Activated effector memory CD4-positive, alpha-beta T cell treated with Interleukin-2 at 50 U/mL for 16 hours (primary cell): ENCODE measurements around the gene FKBP3.
"Not testable (repeated sequence)": the region's sequence is repeated elsewhere in the genome, so short reads cannot be mapped to it uniquely, and the experiment has no call there.

ENCODE experiments used
- DNase-seq: peaks from one replicate; pipeline ENCODE4 v3.0.0-alpha.2; 2020

FKBP3 gene

GRCh38 chr14:45112896-45113781 lies 21.1 kb downstream of the FKBP3 start:
- no peak for DNase-seq

DNA sequence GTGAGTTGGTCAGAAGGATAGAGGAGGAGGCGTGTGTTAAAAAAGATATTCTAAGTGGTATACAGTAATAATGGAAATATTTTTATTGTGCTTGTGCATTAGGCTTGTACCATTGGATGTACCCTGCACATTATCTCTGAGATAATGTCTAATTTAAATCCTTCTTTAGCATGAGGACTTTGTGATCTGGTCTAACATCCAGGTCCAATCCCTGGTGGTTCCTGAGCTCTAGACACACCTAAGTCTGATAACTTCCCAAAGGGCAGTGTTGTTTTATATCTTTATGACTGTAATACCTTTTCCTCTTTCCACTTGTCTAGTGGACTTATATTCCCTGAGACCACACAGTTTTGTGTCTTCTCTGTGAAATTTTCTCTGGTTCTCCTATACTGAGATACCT lies 29.7 kb downstream of the FKBP3 start:
- no peak for DNase-seq

DNA sequence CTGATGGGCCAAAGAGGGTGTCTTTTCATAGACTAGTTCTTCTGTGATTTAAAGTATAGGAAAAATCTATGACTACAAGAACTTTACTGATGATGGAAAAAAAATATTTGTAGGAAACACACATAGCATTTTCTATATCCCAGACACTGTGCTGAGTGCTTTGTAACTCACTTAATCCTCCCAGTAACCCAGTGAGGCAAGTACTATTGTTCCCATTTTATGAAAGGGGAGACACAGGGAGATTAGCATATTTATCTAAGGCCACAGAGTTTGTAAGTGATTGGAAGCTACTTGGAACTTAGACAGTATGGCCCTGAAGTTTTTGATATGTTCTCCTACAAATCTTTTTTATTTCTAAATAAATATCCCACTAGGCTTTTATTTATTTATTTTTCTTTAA lies 30.5 kb downstream of the FKBP3 start:
- no peak for DNase-seq

- no peak for DNase-seq
Measured at GRCh38 chr14:45096218-45096617, 38.1 kb downstream of the FKBP3 start.

DNA sequence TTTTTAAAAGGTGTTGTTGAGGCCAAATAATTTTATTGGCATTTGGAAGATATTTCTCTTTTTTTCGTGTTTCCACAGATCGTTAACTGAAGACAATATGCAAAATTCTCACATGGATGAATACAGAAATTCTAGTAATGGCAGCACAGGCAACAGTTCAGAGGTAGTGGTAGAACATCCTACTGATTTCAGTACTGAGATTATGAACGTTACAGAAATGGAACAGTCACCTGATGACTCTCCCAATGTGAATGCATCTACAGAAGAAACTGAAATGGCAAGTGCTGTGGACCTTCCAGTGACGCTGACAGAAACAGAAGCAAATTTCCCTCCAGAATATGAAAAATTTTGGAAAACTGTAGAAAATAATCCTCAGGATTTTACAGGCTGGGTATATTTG lies 39.1 kb downstream of the FKBP3 start:
- DNase-seq, result no peak

DNA sequence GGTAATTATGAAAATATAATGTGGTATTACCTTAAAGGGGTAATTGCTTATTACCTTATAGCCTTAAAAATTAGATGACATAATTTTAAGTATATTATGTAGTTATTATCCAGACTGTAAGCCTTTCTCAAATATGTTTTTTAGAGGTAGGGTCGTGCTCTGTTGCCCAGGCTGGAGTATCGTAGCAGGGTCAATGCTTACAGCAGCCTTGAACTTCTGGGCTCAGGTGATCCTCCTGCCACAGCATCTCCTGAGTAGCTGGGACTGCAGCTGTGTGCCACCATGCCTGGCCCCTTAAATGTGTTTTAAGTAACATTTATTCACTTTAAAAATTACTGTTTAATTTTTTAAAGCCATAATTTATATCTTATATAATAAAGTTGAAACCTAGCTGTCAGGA lies 40.0 kb downstream of the FKBP3 start:
- DNase-seq, result no peak

DNA sequence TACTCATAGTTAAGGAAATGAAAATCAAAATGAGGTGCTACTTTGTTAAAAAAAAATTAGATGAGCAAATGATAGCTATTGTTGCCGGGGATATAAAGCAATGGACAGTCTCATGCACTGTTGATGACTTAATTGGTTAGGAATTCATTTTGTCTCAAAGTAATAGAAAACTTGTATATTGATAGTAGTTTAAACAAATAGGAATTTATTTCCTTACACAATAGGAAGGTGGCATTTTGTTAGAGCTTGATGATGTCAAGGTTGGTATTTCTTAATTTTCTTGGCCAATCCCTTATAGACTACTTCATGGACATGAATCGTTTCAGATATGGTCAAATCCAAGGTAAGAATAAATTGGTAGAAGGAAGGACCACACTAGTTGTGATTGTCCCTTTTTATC lies 42.6 kb downstream of the FKBP3 start:
- no peak for DNase-seq

- DNase-seq, result no peak
Measured at GRCh38 chr14:45089813-45090212, 44.5 kb downstream of the FKBP3 start.

GRCh38 chr14:45084946-45085346 lies 49.3 kb downstream of the FKBP3 start:
- no peak for DNase-seq

- DNase-seq, result peak; percentile 93
Measured at GRCh38 chr14:45083976-45084722, 50.1 kb downstream of the FKBP3 start, which contains the start of gene PRPF39. Gene PRPF39 (plus strand): TSS chr14:45084116. CDS start chr14:45095240, 11,124 bp downstream.

DNA sequence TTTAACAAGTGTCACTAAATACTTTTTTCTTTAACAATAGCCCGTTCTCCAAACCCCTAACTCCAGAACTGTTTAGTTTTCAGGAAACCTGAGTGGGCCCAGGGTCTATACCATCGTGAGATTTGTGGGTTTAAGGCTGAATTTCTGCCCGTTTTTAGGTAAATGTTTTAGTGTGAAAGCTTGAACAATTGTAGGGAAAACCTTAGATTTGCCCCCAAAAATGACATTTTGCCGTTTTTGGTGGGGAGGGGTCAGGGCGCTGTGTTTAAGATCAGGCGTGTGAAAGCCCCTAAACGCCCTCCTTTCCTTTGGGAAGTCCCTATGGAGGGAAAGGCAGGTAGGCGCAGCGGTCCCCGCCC lies 50.7 kb downstream of the FKBP3 start:
- DNase-seq, result no peak

DNA sequence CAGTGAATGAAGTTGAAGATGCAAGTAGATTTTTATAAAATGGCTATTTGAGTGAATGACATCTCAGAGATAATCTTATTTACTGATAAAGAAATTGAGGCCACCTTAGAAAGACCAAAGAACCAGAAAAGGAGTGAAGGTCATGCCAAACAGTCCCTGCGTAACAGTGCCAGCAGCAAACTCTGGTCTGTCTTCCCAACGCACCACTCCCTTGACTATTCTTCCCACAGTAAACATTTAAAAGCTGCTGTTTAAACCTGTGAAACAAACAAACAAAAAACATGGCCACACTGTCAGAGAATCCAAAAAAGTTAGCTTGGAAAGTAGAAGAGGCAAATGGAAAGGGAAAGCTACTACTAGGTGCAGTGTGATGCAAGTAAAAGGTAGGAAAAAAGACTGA lies 51.9 kb downstream of the FKBP3 start:
- no peak for DNase-seq

- DNase-seq, result not testable (repeated sequence)
Measured at GRCh38 chr14:45081096-45081495, 53.2 kb downstream of the FKBP3 start.

DNA sequence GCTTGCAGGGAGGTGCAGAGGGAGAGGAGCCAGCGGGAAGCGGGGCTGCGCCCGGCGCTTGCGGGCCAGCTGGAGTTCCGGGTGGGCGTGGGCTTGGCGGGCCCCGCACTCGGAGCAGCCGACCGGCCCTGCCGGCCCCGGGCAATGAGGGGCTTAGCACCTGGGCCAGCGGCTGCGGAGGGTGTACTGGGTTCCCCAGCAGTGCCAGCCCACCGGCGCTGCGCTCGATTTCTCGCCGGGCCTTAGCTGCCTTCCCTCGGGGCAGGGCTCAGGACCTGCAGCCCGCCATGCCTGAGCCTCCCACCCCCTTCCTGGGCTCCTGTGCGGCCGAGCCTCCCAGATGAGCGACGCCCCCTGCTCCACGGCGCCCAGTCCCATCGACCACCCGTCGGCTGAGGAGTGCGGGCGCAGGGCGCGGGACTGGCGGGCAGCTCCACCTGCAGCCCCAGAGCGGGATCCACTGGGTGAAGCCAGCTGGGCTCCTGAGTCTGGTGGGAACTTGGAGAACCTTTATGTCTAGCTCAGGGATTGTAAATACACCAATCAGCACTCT lies 53.8 kb downstream of the FKBP3 start:
- not testable (repeated sequence) for DNase-seq

GRCh38 chr14:45078323-45078722 lies 56.0 kb downstream of the FKBP3 start:
- DNase-seq, result no peak

GRCh38 chr14:45073231-45073879 lies 60.9 kb downstream of the FKBP3 start:
- no peak for DNase-seq

DNA sequence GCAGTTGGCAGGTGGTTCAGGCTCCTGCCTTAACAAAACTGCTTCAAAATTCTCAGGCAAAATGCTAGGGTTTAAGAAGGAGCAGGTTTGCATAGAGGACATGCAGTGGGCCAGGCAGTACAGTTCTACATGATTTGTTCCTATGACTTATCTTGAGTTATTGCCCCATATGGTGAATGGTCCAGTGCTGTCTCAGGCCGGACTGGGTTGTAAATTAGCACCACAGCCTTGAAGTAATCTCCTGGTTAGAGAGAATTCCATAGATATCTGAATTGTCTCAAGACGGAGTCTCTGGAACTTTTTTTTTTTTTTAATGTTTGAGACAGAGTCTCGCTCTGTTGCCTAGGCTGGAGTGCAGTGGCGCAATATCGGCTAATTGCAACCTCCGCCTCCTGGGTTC lies 62.2 kb downstream of the FKBP3 start:
- no peak for DNase-seq

DNA sequence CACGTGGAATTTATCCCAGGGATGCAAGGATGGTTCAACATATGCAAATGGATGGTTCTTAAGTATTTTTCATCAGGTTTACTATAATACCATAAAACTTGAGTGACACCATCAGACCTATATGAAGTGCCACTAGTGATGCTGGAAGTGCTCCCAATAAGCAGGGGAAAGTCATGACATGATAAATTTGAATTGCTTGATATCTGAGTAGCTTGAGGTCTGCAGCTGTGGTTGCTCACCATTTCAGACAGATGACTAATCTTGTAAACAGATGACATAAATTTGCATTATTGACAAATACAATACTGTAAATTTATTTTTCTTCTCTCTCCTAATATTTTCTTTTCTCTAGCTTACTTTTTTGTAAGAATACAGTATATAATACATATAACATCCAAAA lies 64.1 kb downstream of the FKBP3 start:
- no peak for DNase-seq

DNA sequence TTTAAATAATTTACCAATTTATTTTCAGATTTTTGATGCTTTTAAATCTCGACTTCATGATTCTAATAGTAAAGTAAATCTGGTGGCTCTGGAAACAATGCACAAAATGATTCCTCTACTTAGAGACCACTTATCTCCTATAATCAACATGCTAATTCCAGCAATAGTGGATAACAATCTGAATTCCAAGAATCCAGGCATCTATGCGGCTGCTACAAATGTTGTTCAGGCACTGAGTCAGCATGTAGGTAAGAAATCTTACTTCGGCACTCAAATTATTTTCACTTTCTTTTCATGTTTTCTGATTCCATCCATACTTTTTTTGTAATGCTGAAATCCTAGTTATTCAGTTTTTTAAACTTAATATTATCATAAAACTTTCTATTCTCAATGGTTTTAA lies 65.9 kb downstream of the FKBP3 start:
- DNase-seq, result no peak

DNA sequence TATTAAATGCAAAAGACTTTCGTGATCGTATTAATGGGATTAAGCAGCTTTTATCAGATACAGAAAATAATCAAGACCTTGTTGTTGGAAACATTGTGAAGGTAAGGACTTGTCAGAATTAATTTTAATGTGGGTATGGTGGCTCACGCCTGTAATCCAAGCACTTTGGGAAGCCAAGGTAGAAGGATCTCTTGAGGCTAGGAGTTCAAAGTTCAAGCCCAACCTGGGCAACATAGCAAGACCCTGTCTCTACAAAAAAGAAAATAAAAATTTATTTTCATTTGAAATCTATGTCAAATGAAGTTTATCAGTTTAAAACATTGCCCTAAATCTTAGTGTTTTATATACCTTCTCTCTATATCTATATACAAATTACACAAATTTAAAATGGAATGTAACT lies 67.6 kb downstream of the FKBP3 start:
- no peak for DNase-seq

GRCh38 chr14:45065956-45066355 lies 68.3 kb downstream of the FKBP3 start:
- no peak for DNase-seq
